Measurements from ENCODE around the gene WDR3. TPM values are rescaled to one million over a fixed set of nuclear protein-coding genes. Genes with fewer than 3 reads are reported as not detected.

WDR3 gene
- 12.9 TPM for total RNA-seq (2013)
- polyA plus RNA-seq (10 to 100 TPM in 1 of 3 donors, 1 to 10 TPM in 2; 4.3 to 13.0 (median 8.0) TPM), polyA minus RNA-seq (2.1 and 3.4 TPM in 2 replicates), total RNA-seq (5.4 to 16.9 (median 14.3) reads per million in 11 experiments)

- Histone ChIP-seq H2AFZ (ENCODE audit: insufficient read depth, low read depth, low read length, poor library complexity, severe bottlenecking) (peak within 1 kb of the TSS; percentile 88), H3K4me2 (replicated peaks; ENCODE audit: extremely low read depth, low read length, poor library complexity, severe bottlenecking) (peak within 1 kb of the TSS; percentile 88), H3K36me3 (replicated peaks in 1 of 2; ENCODE audit: control insufficient read depth in 1 of 2, insufficient read depth in 2 of 2, low read length in 2 of 2) (peaks cover 8 to 14% of the 10 kb centered on the region in 2 donors), H3K4me3 (replicated peaks in 1 of 3; ENCODE audit: low read depth in 2 of 3, low read length in 3 of 3) (peak within 1 kb of the TSS; percentile 78 to 92 (median 90)), H3K4me1 (ENCODE audit: control insufficient read depth in 1 of 2, insufficient read depth in 2 of 2, low read length in 2 of 2) (peaks cover 39 to 60% of the 10 kb centered on the region in 2 donors), H4K20me1 (ENCODE audit: insufficient read depth, low read length) (peaks cover 47% of the 10 kb centered on the region), H3K9me3 (replicated peaks in 1 of 2; ENCODE audit: control insufficient read depth in 1 of 2, insufficient read depth in 1 of 2, low read length in 2 of 2) (no peaks in the 10 kb centered on the region), H3K9ac (ENCODE audit: insufficient read depth, low read length, poor library complexity, severe bottlenecking) (peak within 1 kb of the TSS; percentile 76), H3K79me2 (ENCODE audit: insufficient read depth, low read length) (peaks cover 82% of the 10 kb centered on the region), H3K27me3 (ENCODE audit: control insufficient read depth in 2 of 2, insufficient read depth in 2 of 2, low read length in 2 of 2) (no peaks in the 10 kb centered on the region), H3K27ac (ENCODE audit: low read depth in 1 of 2, low read length in 2 of 2) (peak within 1 kb of the TSS; percentile 89 to 94)
- WGBS (ENCODE audit: insufficient coverage): under 1% methylated on average over 64 of the region's 64 CpGs
- peaks cover 0 to 2% (median 0%) of the 10 kb centered on the region in 7 donors for H3K9me3 Mint-ChIP-seq
- peaks cover 9 to 10% of the 10 kb centered on the region in 2 donors for H3K36me3 Mint-ChIP-seq
- no peaks in the 10 kb centered on the region for H3K27me3 Mint-ChIP-seq (ENCODE audit: low read depth in 3 of 3)
- intact Hi-C loops (cut with micrococcal nuclease): no loop called here
- no peak for TF ChIP-seq CTCF (IDR thresholded peaks at IDR 0.05)
- peak within 1 kb of the TSS; percentile 94 to 96 for H3K4me3 Mint-ChIP-seq
- peaks cover 53% of the 10 kb centered on the region for H3K4me1 Mint-ChIP-seq
- peak within 1 kb of the TSS; percentile 94 to 99 (median 98) for H3K27ac Mint-ChIP-seq
- peak; percentile 91 to 97 (median 96) for DNase-seq
Observed at GRCh38 chr1:117929343-117930172, at the start of gene WDR3, which contains the start of gene GDAP2. Gene WDR3, plus strand, starts transcription at chr1:117929739. Its CDS starts 3,581 bp downstream, at chr1:117933320. Gene GDAP2, minus strand, starts transcription at chr1:117929621. Its CDS starts 9,264 bp downstream, at chr1:117920357.

GRCh38 chr1:117883616-117884015 lies 45.9 kb upstream of the WDR3 start:
- H3K27ac Mint-ChIP-seq: no peak overlapping the region
- Histone ChIP-seq H3K36me3 (replicated peaks in 1 of 2; ENCODE audit: control insufficient read depth in 1 of 2, insufficient read depth in 2 of 2, low read length in 2 of 2) (peaks cover 94 to 100% of the 10 kb centered on the region in 2 donors), H2AFZ (ENCODE audit: insufficient read depth, low read depth, low read length, poor library complexity, severe bottlenecking) (no peak overlapping the region), H3K79me2 (ENCODE audit: insufficient read depth, low read length) (no peaks in the 10 kb centered on the region), H3K4me1 (ENCODE audit: control insufficient read depth in 1 of 2, insufficient read depth in 2 of 2, low read length in 2 of 2) (no peaks in the 10 kb centered on the region), H3K27me3 (ENCODE audit: control insufficient read depth in 2 of 2, insufficient read depth in 2 of 2, low read length in 2 of 2) (no peaks in the 10 kb centered on the region), H3K9ac (ENCODE audit: insufficient read depth, low read length, poor library complexity, severe bottlenecking) (no peak overlapping the region), H3K4me3 (replicated peaks in 1 of 3; ENCODE audit: low read depth in 2 of 3, low read length in 3 of 3) (no peak overlapping the region), H3K9me3 (replicated peaks in 1 of 2; ENCODE audit: control insufficient read depth in 1 of 2, insufficient read depth in 1 of 2, low read length in 2 of 2) (no peaks in the 10 kb centered on the region), H3K4me2 (replicated peaks; ENCODE audit: extremely low read depth, low read length, poor library complexity, severe bottlenecking) (no peak overlapping the region), H3K27ac (ENCODE audit: low read depth in 1 of 2, low read length in 2 of 2) (no peak overlapping the region), H4K20me1 (ENCODE audit: insufficient read depth, low read length) (peaks cover 3% of the 10 kb centered on the region)
- peaks cover 50 to 53% of the 10 kb centered on the region in 2 donors for H3K36me3 Mint-ChIP-seq
- intact Hi-C loops (cut with micrococcal nuclease): no loop called here
- H3K4me1 Mint-ChIP-seq: no peaks in the 10 kb centered on the region
- no CpG with 5 or more reads among the region's 1 CpG for WGBS (ENCODE audit: insufficient coverage)
- no peaks in the 10 kb centered on the region for H3K9me3 Mint-ChIP-seq
- TF ChIP-seq CTCF (IDR thresholded peaks at IDR 0.05): no peak
- H3K4me3 Mint-ChIP-seq: no peak overlapping the region
- no peak for DNase-seq
- no peaks in the 10 kb centered on the region for H3K27me3 Mint-ChIP-seq (ENCODE audit: low read depth in 3 of 3)
